ENCODE data around the gene TSEN2. TPM values are rescaled to one million over a fixed set of nuclear protein-coding genes. Genes with fewer than 3 reads are reported as not detected.

Gene TSEN2
- total and polyA plus RNA-seq, 7 donors = 12.5 to 30.9 (median 15.0) TPM

GRCh38 chr3:12558706-12559105 is 74.4 kb downstream of the TSEN2 start:
- Histone ChIP-seq H3K4me3 (peak overlapping the region; percentile 92), H3K27me3 (ENCODE audit: insufficient read depth in 3 of 3, low read length in 2 of 3) (peaks cover 0 to 5% (median 2%) of the 10 kb centered on the region in 3 donors), H3K9me3 (no peaks in the 10 kb centered on the region), H3K36me3 (ENCODE audit: insufficient read depth in 1 of 2, low read depth in 1 of 2) (no peaks in the 10 kb centered on the region), H3K27ac (peak overlapping the region; percentile 99), H3K4me1 (peaks cover 57% of the 10 kb centered on the region)
- no peak for TF ChIP-seq CTCF (IDR thresholded peaks at IDR 0.05)
- ATAC-seq (no peak), DNase-seq (no peak)
- 37 to 49% (median 44%) methylated on average over 4 of the region's 4 CpGs for WGBS, 3 donors
- intact Hi-C loops (cut with DNase I) = no loop called here

- Histone ChIP-seq H3K27ac (peak overlapping the region; percentile 99), H3K4me3 (peak overlapping the region; percentile 27), H3K9me3 (no peaks in the 10 kb centered on the region), H3K27me3 (ENCODE audit: insufficient read depth in 3 of 3, low read length in 2 of 3) (no peaks in the 10 kb centered on the region), H3K4me1 (peaks cover 64% of the 10 kb centered on the region), H3K36me3 (ENCODE audit: insufficient read depth in 1 of 2, low read depth in 1 of 2) (no peaks in the 10 kb centered on the region)
- ATAC-seq (no peak), DNase-seq (no peak)
- intact Hi-C loops (cut with DNase I) = no loop called here
- TF ChIP-seq CTCF (IDR thresholded peaks at IDR 0.05) = no peak
- 57 to 72% (median 68%) methylated on average over 3 of the region's 3 CpGs for WGBS, 3 donors
Measured at GRCh38 chr3:12559520-12559919, 75.2 kb downstream of the TSEN2 start.

GRCh38 chr3:12560505-12561190 is 76.4 kb downstream of the TSEN2 start:
- Histone ChIP-seq H3K4me1 (peaks cover 75% of the 10 kb centered on the region), H3K9me3 (no peaks in the 10 kb centered on the region), H3K36me3 (ENCODE audit: insufficient read depth in 1 of 2, low read depth in 1 of 2) (no peaks in the 10 kb centered on the region), H3K27ac (peak overlapping the region; percentile 99), H3K4me3 (peak overlapping the region; percentile 14), H3K27me3 (ENCODE audit: insufficient read depth in 3 of 3, low read length in 2 of 3) (no peaks in the 10 kb centered on the region)
- DNase-seq = no peak
- WGBS, 3 donors = 52 to 62% (median 54%) methylated on average over 5 of the region's 5 CpGs
- ATAC-seq = peak in 3 of 4 donors; percentile 20 to 28 (median 24)
- intact Hi-C loops (cut with DNase I) = no loop called here
- no peak for TF ChIP-seq CTCF (IDR thresholded peaks at IDR 0.05)

- no peaks in the 10 kb centered on the region for H3K36me3 ChIP-seq (ENCODE audit: insufficient read depth in 1 of 2, low read depth in 1 of 2)
- DNase-seq (no peak), ATAC-seq (no peak)
- WGBS, 3 donors = 78 to 90% (median 81%) methylated on average over 2 of the region's 2 CpGs
- H3K27ac ChIP-seq = peak overlapping the region; percentile 99
- H3K27me3 ChIP-seq (ENCODE audit: insufficient read depth in 3 of 3, low read length in 2 of 3) = no peaks in the 10 kb centered on the region
- no peak overlapping the region for H3K4me3 ChIP-seq
- H3K4me1 ChIP-seq = peaks cover 70% of the 10 kb centered on the region
- H3K9me3 ChIP-seq = no peaks in the 10 kb centered on the region
- intact Hi-C loops (cut with DNase I) = no loop called here
- TF ChIP-seq CTCF (IDR thresholded peaks at IDR 0.05) = no peak
Measured at GRCh38 chr3:12561397-12561796, 77.1 kb downstream of the TSEN2 start.

GRCh38 chr3:12562451-12562850 is 78.2 kb downstream of the TSEN2 start:
- H3K4me3 ChIP-seq = no peak overlapping the region
- intact Hi-C loops (cut with DNase I) = no loop called here
- H3K27me3 ChIP-seq (ENCODE audit: insufficient read depth in 3 of 3, low read length in 2 of 3) = no peaks in the 10 kb centered on the region
- no peak for TF ChIP-seq CTCF (IDR thresholded peaks at IDR 0.05)
- no peaks in the 10 kb centered on the region for H3K9me3 ChIP-seq
- no peaks in the 10 kb centered on the region for H3K36me3 ChIP-seq (ENCODE audit: insufficient read depth in 1 of 2, low read depth in 1 of 2)
- WGBS, 3 donors = 41 to 59% (median 41%) methylated on average over 1 of the region's 1 CpG
- no peak for ATAC-seq
- H3K4me1 ChIP-seq = peaks cover 70% of the 10 kb centered on the region
- DNase-seq = no peak
- peak overlapping the region; percentile 99 for H3K27ac ChIP-seq
